Measurements from ENCODE around the gene SCARB1.
A peak's percentile ranks its signal among the peaks of the same experiment; 100 is the strongest.

SCARB1 gene

GRCh38 chr12:124862768-124863415, 772 bp downstream of the SCARB1 start:
- DNase-seq (ENCODE audit: low spot score): peak; percentile 20

GRCh38 chr12:124861898-124862676, 1.6 kb downstream of the SCARB1 start:
- DNase-seq (ENCODE audit: low spot score): no peak

- peak; percentile 32 for DNase-seq (ENCODE audit: low spot score)
These were observed 2.2 kb downstream of the SCARB1 start for GRCh38 chr12:124861492-124861891.

GRCh38 chr12:124857921-124858461, 5.7 kb downstream of the SCARB1 start:
- DNase-seq (ENCODE audit: low spot score): no peak

GRCh38 chr12:124856842-124857178, 6.9 kb downstream of the SCARB1 start:
- no peak for DNase-seq (ENCODE audit: low spot score)

- DNase-seq (ENCODE audit: low spot score): peak; percentile 31
These were observed 7.4 kb downstream of the SCARB1 start for GRCh38 chr12:124856132-124856841.

GRCh38 chr12:124855275-124855957, 8.2 kb downstream of the SCARB1 start:
- DNase-seq (ENCODE audit: low spot score): no peak

- DNase-seq (ENCODE audit: low spot score): no peak
These were observed 9.0 kb downstream of the SCARB1 start for GRCh38 chr12:124854637-124855184.

- no peak for DNase-seq (ENCODE audit: low spot score)
These were observed 9.7 kb downstream of the SCARB1 start for GRCh38 chr12:124853781-124854636.

- no peak for DNase-seq (ENCODE audit: low spot score)
These were observed 10.7 kb downstream of the SCARB1 start for GRCh38 chr12:124852911-124853427.

- no peak for DNase-seq (ENCODE audit: low spot score)
These were observed 11.3 kb downstream of the SCARB1 start for GRCh38 chr12:124852329-124852831.

GRCh38 chr12:124851342-124851741, 12.3 kb downstream of the SCARB1 start:
- no peak for DNase-seq (ENCODE audit: low spot score)

GRCh38 chr12:124849382-124849781, 14.3 kb downstream of the SCARB1 start:
- no peak for DNase-seq (ENCODE audit: low spot score)

- no peak for DNase-seq (ENCODE audit: low spot score)
These were observed 14.9 kb downstream of the SCARB1 start for GRCh38 chr12:124848621-124849380.

GRCh38 chr12:124847113-124848074, 16.3 kb downstream of the SCARB1 start:
- no peak for DNase-seq (ENCODE audit: low spot score)

GRCh38 chr12:124844411-124845397, 19.0 kb downstream of the SCARB1 start:
- no peak for DNase-seq (ENCODE audit: low spot score)

GRCh38 chr12:124842800-124843510, 20.7 kb downstream of the SCARB1 start:
- no peak for DNase-seq (ENCODE audit: low spot score)

Measured in hematopoietic multipotent progenitor cell treated with erythropoietin and hydrocortisone succinate and interleukin-3 and kit ligand, for 17 days (in vitro differentiated cells).